GM19372 (cell line): ENCODE results near the gene NBEA.

Source experiments
- ATAC-seq: cut with Tn5 transposase; IDR thresholded peaks from one replicate; pipeline ENCODE4 v1.9.1; 2021; ENCODE audit warnings: mild to moderate bottlenecking, low read depth, moderate library complexity; ENCODE audit not compliant: unreplicated experiment

The NBEA gene

GRCh38 chr13:35469806-35470525 lies 527.9 kb downstream of the NBEA start:
- ATAC-seq: no peak

DNA sequence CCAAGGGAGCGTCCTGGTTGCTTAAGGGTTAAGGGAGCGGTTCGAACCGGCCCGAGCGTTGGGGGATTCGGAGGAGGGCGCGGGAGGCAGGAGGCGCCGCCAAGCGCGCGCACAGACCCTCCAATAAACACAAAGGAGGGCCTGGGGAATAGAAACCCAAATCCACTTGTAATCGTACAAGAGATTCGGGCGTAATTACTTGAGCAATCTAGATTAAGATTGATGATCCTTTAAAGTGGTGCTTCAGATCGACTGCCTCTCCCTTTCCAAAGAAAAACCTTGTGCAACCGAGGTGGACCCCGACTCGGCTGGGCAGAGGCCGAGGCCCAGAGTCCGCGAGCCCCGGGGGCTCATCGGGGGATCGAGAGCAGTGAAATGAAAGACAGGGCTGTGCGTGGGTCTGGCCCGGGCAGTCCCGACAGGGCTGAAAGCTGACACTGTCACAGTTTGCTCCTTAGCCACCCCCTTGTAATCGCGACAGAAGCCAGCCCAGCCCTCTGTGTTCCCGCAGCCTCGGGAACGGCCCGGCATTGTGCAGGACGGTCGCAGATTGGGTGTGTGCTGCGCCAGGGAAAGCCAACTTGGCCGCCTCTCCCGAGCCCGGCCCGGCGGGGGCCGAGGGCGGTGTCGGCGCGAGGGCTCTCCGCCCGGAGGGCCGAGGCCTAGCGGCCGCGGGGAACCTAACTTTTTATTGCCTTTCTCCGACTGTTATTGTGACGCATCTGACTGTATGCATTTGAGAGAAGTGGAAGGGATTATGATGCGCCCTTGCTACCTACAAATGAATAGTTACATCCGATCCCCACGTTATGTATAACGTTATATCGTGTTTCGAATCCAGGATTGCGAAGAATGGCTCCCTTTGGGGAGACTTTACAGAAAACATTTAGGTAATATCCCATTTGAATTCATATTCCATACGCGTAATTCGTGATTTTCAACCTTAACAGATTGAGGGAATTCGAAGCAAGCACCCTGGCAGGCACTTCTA lies 528.9 kb downstream of the NBEA start:
- ATAC-seq: no peak

DNA sequence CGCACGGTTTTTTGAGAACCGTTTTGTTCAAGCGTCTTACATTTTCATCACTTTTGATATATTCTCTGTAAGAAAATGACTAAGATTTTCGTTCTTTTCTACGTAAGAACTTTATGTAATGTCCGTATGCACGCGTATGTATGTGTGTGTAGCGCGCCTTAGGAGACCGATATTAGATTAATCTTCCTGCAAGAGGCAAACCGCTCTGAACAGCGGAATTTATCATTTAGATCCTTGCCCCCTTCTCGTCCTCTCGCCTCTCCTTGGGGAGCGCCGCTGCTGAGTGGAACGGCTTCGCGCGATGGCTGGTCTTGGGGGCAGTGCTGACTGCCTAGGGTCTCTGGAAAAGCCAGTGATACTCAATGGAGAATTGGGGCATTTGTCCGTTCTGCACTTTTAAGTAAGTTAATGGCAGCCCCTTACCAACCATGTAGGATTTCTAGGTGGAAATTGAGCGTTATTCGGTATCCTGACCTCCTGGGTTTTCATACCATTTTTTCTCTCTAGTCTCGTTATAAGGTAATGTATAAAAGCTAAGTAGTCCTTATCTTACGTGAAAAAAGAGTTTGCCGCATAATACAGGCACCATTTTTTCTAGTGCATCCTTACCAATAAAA lies 529.7 kb downstream of the NBEA start:
- no peak for ATAC-seq

DNA sequence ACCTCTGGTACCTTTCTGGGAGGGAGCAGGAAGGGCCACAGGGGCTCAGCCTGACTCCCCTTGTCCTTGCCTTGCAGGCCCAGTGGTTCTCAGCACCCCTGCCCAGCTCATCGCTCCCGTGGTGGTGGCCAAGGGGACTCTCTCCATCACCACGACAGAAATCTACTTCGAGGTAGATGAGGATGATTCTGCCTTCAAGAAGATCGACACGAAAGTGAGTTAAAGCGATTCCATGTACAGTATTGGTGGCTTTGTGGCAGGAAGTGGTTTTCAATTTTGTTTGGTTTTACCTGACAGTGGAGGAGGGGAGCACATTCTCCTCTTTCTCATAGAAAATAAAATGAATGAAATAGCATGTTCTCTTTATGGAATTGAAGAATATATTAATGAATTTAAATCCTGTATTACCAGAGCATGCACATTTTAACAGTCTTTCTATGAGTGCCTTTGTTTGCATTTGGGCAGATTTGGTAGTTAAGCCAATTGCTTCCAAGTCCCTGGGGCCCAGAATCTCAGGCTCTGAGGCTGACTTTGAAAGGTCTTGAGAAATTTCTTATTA lies 530.3 kb downstream of the NBEA start:
- ATAC-seq: no peak

DNA sequence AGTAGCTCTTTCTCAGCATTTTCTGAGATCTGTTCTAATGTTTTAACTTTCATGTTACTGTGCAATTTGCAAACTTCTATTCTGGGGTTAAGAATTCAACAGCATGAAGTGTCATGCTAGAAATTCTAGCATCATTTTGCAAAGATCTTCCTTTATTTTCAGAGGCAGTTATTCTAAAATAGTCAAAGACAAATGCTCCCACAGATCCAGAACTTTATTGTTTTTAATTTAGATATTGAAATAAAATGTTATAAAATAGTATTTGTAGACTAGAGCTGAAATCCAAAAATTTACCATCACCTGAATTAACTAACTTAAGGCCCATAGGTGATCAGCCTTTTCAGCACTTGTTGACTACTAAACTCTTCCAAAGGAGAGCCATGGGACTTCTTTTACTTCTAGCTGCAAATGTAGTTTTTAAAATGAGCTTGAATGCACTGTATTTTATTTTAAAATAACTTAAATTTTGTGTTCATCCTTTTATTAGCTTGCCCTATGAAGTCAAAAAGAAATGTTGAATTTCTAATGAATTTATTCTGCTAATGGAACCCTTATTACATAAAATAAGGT lies 531.2 kb downstream of the NBEA start:
- ATAC-seq: no peak

DNA sequence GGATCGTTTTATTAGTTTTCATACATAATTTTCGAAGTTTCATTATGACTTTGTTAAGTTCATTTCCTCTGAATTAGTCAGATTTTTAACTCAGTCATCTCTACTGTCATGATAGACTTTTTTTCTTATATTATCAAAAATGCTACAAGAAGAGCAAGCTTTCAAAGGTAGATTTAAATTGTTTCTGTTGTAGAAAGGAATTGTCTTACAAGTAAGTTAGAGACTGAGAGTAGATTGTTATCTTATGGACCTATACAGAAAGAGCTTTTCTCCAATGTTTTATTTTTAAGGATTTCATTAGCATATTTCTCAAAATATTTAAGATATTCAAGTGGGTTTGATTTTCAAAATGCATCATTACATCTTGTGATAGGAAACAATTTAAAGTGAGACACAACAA lies 531.7 kb downstream of the NBEA start:
- ATAC-seq: no peak

- ATAC-seq: no peak
Observed at GRCh38 chr13:35474496-35475211, 532.6 kb downstream of the NBEA start.

DNA sequence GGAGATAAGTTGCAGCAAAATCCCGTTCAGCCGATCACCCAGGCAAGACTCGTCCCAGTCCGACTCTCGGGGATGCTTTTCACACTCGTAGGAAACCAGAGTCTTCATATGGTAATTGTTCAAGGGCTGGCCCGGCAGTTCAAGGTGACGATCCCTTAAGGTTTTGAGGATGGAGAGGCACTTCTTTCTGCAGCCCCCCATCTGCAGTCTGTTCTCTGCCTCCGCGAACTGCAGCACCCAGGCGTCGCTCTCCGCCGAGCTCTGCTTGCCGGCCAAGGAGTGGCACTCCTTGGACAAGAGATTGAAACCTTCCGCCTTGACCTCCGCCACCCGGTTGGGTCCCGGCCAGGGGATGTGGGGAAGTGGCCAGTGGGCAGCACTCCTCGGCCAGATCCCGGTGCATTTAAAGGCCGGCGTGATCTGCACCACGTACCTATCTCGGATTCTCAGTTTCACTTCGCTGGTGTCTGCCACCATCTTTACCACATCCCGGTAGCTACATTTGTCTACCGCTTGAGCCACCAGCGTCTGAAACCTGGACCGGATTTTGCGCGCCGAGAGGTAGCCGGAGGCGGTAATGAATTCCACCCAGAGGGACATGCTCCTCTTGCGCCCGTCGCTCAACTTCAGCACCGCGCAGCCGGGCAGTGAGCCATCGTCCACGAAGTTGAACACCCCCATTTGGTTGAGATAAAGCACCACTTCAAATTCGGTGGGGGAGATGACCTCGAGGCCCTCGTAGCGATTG lies 533.3 kb downstream of the NBEA start:
- ATAC-seq: no peak

- no peak for ATAC-seq
Observed at GRCh38 chr13:35475960-35476943, 534.2 kb downstream of the NBEA start, which contains the start of gene MAB21L1. Gene MAB21L1 (minus strand): TSS chr13:35476689. CDS start chr13:35476138, 551 bp downstream.

- ATAC-seq: no peak
Observed at GRCh38 chr13:35477386-35477946, 535.4 kb downstream of the NBEA start.

DNA sequence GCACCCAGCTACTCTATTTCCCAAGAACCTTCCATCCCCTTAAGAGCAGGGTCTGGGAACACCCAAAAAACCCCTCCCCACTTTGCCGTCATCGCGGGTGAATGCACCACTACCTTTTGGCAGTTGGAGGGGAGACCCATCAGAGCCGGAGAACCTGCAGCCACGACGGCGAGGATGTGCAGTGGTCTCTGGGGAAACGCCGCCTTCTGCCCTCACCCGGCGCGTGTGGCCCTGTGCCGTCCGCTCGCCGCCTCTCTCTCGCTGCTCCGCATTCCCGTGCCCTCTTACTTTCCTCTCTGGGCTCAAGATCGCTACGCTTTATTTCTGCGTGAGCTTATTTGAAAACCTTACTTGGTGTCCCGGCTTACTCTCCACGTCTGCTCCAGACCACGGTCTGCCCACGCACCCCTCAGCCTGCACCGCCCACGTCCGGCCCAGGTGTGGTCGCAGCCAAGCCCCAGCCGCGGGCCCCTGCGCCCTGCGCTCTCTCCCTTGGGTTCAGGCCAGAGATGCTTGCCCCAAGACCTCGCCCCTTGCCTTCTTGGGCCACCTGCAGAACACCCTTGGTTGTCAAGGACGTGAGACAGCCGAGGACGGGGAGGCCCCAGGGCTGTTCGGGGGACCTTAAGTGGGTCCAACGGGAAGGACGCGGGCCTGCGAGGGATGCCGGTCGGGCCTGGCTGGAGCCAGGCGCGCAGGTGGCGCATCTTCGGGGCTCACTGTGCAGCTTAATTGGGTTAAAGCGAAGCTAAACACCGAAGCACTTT lies 536.4 kb downstream of the NBEA start:
- no peak for ATAC-seq

GRCh38 chr13:35479038-35479492 lies 537.0 kb downstream of the NBEA start:
- ATAC-seq: no peak

GRCh38 chr13:35479706-35480105 lies 537.6 kb downstream of the NBEA start:
- no peak for ATAC-seq

- no peak for ATAC-seq
Observed at GRCh38 chr13:35480346-35480745, 538.3 kb downstream of the NBEA start.

DNA sequence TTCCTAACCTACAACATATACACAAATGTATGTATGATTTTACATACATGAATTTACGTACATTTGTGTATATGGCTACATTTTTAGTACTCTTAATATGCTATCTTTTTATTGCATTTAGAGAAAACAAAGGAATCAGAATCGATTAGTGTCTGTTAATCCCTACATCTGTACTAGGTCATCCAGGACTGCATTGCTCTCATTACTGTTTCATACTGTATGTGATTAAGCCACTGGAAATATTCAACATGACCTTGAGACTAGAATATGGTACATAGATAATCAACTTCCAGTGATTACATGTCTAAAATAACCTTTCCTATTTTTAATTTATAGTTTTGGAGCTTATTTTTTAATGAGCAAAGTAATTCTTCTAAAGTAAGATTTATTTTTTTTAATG lies 539.7 kb downstream of the NBEA start:
- ATAC-seq: no peak

DNA sequence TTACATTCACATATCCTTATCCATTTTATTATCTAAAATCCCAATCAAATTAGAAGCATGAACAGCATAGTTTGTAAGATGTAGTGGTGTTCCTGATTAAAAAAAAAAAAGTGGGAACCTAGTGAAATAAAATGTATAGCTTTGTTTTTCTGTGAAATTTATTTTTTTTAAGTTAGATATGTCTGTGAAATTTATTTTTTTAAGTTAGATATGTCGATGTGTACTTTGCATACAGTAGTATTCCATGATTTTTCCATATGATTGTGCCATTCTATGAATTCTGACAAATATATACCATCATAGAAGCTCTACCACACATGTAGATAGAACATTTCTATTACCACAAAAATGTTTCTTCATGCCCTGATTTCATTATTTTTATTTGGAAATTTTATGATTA lies 540.5 kb downstream of the NBEA start:
- ATAC-seq: no peak

DNA sequence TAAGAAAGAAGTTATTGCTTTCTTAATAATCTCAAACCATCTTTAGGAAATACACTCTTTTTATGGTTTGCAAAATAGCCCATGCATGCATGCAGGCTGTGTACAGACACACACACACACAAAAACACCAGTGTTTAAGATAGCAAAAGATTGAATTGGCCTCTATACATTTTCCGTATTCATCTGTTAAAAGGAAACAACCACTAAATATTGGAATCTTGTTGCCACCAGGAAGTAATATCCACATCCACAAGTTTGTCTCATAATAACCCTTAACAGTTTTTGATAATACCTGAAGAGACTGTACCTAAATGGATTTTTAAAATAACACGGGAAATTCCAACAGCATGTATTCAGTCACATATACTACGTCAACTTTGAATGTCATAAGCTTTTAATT lies 541.7 kb downstream of the NBEA start:
- ATAC-seq: no peak
